Heart left ventricle (tissue), 16 donors: ENCODE measurements around the gene AKAP9. TPM values are rescaled to one million over a fixed set of nuclear protein-coding genes. Genes with fewer than 3 reads are reported as not detected.

Experiments
- ATAC-seq, 4 donors: fragments of 200-7000 bp; cut with Tn5 transposase; one replicate each; pipeline ENCODE4 v1.9.1; 2020 to 2022; ENCODE audit warnings: moderate library complexity in 4 of 4, mild to moderate bottlenecking in 3 of 4, moderate number of reproducible peaks in 1 of 4
- DNase-seq, 5 donors: peaks; one replicate each; pipeline ENCODE4 v3.0.0-alpha.2; 2020
- H3K27ac ChIP-seq, 12 donors: fragments of 200-600 bp; sonication (generic) in 4 of 12; one replicate each; pipeline versions ENCODE4 v1.5.0 to v1.8.0; 2016 to 2022; ENCODE audit warnings: mild to moderate bottlenecking in 2 of 12
- H3K27me3 ChIP-seq, 9 donors: fragments of 200-600 bp; sonication (generic) in 2 of 9; one replicate each; pipeline versions ENCODE4 v1.5.1 to v1.8.0; 2016 to 2022; ENCODE audit warnings: mild to moderate bottlenecking in 3 of 9
- H3K36me3 ChIP-seq, 9 donors: fragments of 200-600 bp; sonication (generic) in 2 of 9; one replicate each; pipeline versions ENCODE4 v1.5.0 to v1.8.0; 2018 to 2022; ENCODE audit warnings: mild to moderate bottlenecking in 2 of 9
- H3K4me1 ChIP-seq, 12 donors: fragments of 200-600 bp; sonication (generic) in 4 of 12; one replicate each; pipeline versions ENCODE4 v1.5.0 to v1.8.0; 2016 to 2022; ENCODE audit warnings: mild to moderate bottlenecking in 3 of 12
- H3K4me3 ChIP-seq, 12 donors: fragments of 200-600 bp; sonication (generic) in 4 of 12; one replicate each; pipeline versions ENCODE4 v1.5.0 to v1.8.0; 2017 to 2022; ENCODE audit warnings: mild to moderate bottlenecking in 9 of 12, moderate library complexity in 4 of 12
- H3K9me3 ChIP-seq, 12 donors: fragments of 200-600 bp; sonication (generic) in 4 of 12; one replicate each; pipeline versions ENCODE4 v1.5.0 to v1.8.0; 2016 to 2022; ENCODE audit warnings: mild to moderate bottlenecking in 1 of 12
- POLR2A ChIP-seq, 2 donors: fragments of 450-650 bp; IDR thresholded peaks; one replicate each; pipeline ENCODE4 v1.6.1; 2017; ENCODE audit warnings: antibody characterized with exemption in 2 of 2, mild to moderate bottlenecking in 2 of 2, moderate library complexity in 2 of 2
- WGBS, 4 donors: extraction: QIAGEN DNeasy Blood & Tissue Kit in 2 of 4; methylation state at CpG; one replicate each; pipeline versions ENCODE4 v1.1.5 to v1.1.7; 2013 to 2018; 5-methylcytosine and 5-hydroxymethylcytosine counted together
- intact Hi-C, 10 donors: fragments of 100-400 bp; cut with DNase I; formaldehyde crosslinking; loops; one replicate each; pipeline versions ENCODE4 v1.11.1 to v1.14.2; 2022
- polyA plus RNA-seq, 2 donors: library from polyadenylated mRNA; stranded (reverse); fragments of 200-250 nt; gene quantifications; one replicate each; pipeline ENCODE4 v1.2.3, GENCODE V29; 2013
- total RNA-seq, 9 donors: library from RNA; depleted of rRNA in 2 of 9; stranded (reverse); fragments of >200 nt in 2 of 9; fragmentation: NEBNext Ultra II Directional in 3 of 9; extraction: Animal tissue kit (Norgen Biotek cat#: 25700) in 3 of 9; gene quantifications; one replicate each; pipeline versions ENCODE4 v1.1.0 to v1.2.4, GENCODE V29; 2016 to 2023
- TF ChIP-seq, protein P1 (sequence below), 12 donors: fragments of 200-600 bp; sonication (generic) in 4 of 12; IDR thresholded peaks; one replicate each; pipeline versions ENCODE4 v1.5.0 to v1.8.0; 2018 to 2022; ENCODE audit warnings: antibody characterized with exemption in 12 of 12, mild to moderate bottlenecking in 5 of 12
- donor health status: ischemic (EF 13 %, LVEDD 7.1; RV severe dilation, severe dysfunction).
- donor health status: healthy with polysubstance abuse.
- donor health status: DM: no; HTN: yes; CAD: no.
- donor health status: DM: no; HTN: no; CAD: no.
- donor health status: ischemic (EF 25% LVEDD 6.9; RV normal size, moderate dysfunction).
- donor health status: ischemic (EF 25% LVEDD 5.7; RV mildly dilated, moderate dysfunction).
- donor health status: healthy.
- donor health status: DM: yes; HTN: yes; CAD: no.
- donor health status: ischemic (EF 35%, LVEDD 5.7; RV mildly dilated, moderate dysfunction).
- donor health status: nonischemic (EF 11% LVEDD 7.7; RV severe dilation, severe dysfunction).
- donor health status: DM: yes; HTN: yes; CAD: no.
- donor health status: PGD.
- donor health status: ischemic (EF 29% LVEDD 5.4; RV normal size, mild dysfunction).
- donor health status: nonischemic (EF 23%, LVEDD 6.1; RV moderate dilation, normal function).

AKAP9 gene
- total and polyA plus RNA-seq, 11 donors: 13.2 to 58.6 (median 49.1) TPM

DNA sequence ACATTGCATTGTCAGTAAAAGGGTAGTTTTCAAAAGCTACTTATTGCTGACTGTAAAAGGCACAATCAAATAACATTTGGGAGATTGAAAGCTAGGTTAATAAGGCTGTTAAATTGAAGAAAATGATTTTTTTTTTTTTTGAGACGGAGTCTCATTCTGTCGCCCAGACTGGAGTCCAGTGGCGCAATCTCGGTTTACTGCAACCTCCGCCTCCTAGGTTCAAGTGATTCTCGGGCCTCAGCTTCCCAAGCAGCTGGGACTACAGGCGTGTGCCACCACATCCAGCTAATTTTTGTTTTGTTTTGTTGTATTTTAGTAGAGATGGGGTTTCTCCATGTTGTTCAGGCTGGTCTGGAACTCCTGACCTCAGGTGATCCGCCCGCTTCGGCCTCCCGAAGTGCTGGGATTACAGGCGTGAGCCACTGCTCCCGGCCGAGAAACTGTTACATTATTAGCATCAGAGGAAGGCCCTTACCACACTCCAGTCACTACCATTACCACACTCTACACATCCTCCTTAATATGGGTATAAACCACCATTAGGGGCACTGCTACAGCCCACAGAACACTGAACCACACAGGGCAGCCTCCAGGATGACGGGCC is 192.6 kb downstream of the AKAP9 start:
- WGBS, 4 donors: 41 to 54% (median 53%) methylated on average over 14 to 15 of the region's 15 CpGs
- Histone ChIP-seq H3K36me3 (peaks cover 0 to 31% (median 18%) of the 10 kb centered on the region in 9 donors), H3K27ac (peak overlapping the region in 11 of 12 donors; percentile 88 to 97 (median 96)), H3K9me3 (no peaks in the 10 kb centered on the region), H3K4me3 (peak overlapping the region; percentile 72 to 99 (median 94)), H3K4me1 (peaks cover 0 to 26% (median 16%) of the 10 kb centered on the region in 12 donors), H3K27me3 (no peaks in the 10 kb centered on the region)
- intact Hi-C loops: loop anchor here in 4 of 10 donors (5.0 kb wide), 4 partner anchors 114 to 319 kb away; partner anchors contain the start of genes AKAP9 (in 1 of the 4), ANKIB1 (in 1 of the 4), GATAD1 (in 1 of the 4) and KRIT1 (in 1 of the 4)
- ATAC-seq (peak in 2 of 4 donors; percentile 13 to 20), DNase-seq (no peak)
- TF ChIP-seq, protein P1, sequence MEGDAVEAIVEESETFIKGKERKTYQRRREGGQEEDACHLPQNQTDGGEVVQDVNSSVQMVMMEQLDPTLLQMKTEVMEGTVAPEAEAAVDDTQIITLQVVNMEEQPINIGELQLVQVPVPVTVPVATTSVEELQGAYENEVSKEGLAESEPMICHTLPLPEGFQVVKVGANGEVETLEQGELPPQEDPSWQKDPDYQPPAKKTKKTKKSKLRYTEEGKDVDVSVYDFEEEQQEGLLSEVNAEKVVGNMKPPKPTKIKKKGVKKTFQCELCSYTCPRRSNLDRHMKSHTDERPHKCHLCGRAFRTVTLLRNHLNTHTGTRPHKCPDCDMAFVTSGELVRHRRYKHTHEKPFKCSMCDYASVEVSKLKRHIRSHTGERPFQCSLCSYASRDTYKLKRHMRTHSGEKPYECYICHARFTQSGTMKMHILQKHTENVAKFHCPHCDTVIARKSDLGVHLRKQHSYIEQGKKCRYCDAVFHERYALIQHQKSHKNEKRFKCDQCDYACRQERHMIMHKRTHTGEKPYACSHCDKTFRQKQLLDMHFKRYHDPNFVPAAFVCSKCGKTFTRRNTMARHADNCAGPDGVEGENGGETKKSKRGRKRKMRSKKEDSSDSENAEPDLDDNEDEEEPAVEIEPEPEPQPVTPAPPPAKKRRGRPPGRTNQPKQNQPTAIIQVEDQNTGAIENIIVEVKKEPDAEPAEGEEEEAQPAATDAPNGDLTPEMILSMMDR (IDR thresholded peaks at IDR 0.05): no peak

- TF ChIP-seq, protein P1 (IDR thresholded peaks at IDR 0.05): peak; percentile 57 to 89 (median 72)
- TF ChIP-seq POLR2A (IDR thresholded peaks at IDR 0.05): no peak
- H3K9me3 ChIP-seq: no peaks in the 10 kb centered on the region
- peaks cover 0 to 27% (median 14%) of the 10 kb centered on the region in 9 donors for H3K36me3 ChIP-seq
- peak; percentile 58 to 83 (median 74) for DNase-seq
- peak overlapping the region; percentile 72 to 99 (median 94) for H3K4me3 ChIP-seq
- intact Hi-C loops: loop anchor here in 4 of 10 donors (5.0 kb wide), 4 partner anchors 113 to 318 kb away; partner anchors contain the start of genes AKAP9 (in 1 of the 4), ANKIB1 (in 1 of the 4), GATAD1 (in 1 of the 4) and KRIT1 (in 1 of the 4)
- H3K27me3 ChIP-seq: no peaks in the 10 kb centered on the region
- WGBS, 4 donors: 0 to 1% (median 1%) methylated on average over 13 to 42 of the region's 42 CpGs
- H3K4me1 ChIP-seq: peaks cover 0 to 26% (median 16%) of the 10 kb centered on the region in 12 donors
- H3K27ac ChIP-seq: peak overlapping the region; percentile 62 to 97 (median 96)
- ATAC-seq: peak; percentile 29 to 64 (median 50)
Measured at GRCh38 chr7:92133737-92134270, 193.1 kb downstream of the AKAP9 start.

DNA sequence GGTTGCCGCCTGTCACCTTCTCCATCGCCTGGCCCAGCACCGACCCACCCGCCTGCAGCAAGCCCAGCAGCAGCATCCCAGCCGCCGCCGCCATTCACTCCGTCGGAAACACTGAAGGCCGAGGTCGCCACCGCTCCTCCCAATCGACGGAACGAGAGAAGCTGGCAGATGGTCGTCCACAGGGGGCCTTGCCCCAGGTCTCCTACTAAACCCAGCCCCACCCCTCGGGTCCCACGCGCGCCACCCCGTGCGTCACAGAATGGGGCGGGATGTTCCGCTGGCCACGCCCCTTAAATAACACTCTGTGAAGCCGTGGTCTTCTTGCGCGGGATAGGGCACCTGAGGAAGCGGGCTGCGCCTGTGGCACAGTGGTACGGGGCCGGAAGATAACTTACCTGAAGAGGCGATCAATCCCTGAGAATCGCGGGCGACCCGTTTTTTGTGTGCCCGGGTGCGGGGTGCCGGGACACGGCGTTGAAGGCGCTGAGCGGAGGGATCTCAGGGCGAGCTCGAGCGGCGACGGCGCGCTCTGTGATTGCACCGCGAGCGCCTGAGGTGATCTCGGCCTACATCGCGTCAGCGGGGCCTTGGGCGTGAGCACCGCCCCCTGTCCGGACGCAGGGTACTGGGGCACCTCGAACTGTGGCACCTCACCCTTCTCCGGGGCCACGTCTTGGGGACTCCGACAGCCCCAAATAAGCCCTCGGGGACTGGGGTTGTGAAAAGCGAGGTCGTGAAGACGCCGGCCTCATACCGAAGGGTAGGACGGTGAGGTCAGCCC is 193.8 kb downstream of the AKAP9 start, which contains the start of gene CYP51A1:
CYP51A1 (minus strand) TSS at position 207 of the 781 bp plus-strand sequence; CDS start at position 94, 113 bp downstream.
- Histone ChIP-seq H3K4me1 (peaks cover 0 to 26% (median 16%) of the 10 kb centered on the region in 12 donors), H3K27me3 (no peaks in the 10 kb centered on the region), H3K4me3 (peak within 1 kb of the TSS; percentile 72 to 99 (median 94)), H3K27ac (peak within 1 kb of the TSS; percentile 62 to 97 (median 96)), H3K9me3 (no peaks in the 10 kb centered on the region), H3K36me3 (peaks cover 0 to 20% (median 10%) of the 10 kb centered on the region in 9 donors)
- TF ChIP-seq POLR2A (IDR thresholded peaks at IDR 0.05): peak; percentile 40 to 64
- TF ChIP-seq, protein P1 (IDR thresholded peaks at IDR 0.05): peak in 4 of 12 donors; percentile 8 to 38 (median 22)
- peak; percentile 93 to 95 (median 94) for DNase-seq
- intact Hi-C loops: loop anchor here in 4 of 10 donors (5.0 kb wide), 4 partner anchors 113 to 318 kb away; partner anchors contain the start of genes AKAP9 (in 1 of the 4), ANKIB1 (in 1 of the 4), GATAD1 (in 1 of the 4) and KRIT1 (in 1 of the 4)
- ATAC-seq: peak; percentile 95 to 98 (median 98)
- 0 to 1% (median 1%) methylated on average over 22 to 73 of the region's 73 CpGs for WGBS, 4 donors
